ENCODE data around the gene GALNTL6.
"Not testable (repeated sequence)": the region's sequence is repeated elsewhere in the genome, so short reads cannot be mapped to it uniquely, and the experiment has no call there.

Gene GALNTL6

GRCh38 chr4:172691552-172691951, 878.3 kb downstream of the GALNTL6 start:
- DNase-seq, result no peak

GRCh38 chr4:172692701-172693100, 879.5 kb downstream of the GALNTL6 start:
- no peak for DNase-seq

GRCh38 chr4:172698256-172698655, 885.1 kb downstream of the GALNTL6 start:
- no peak for DNase-seq

GRCh38 chr4:172705565-172705964, 892.4 kb downstream of the GALNTL6 start:
- DNase-seq, result no peak

- no peak for DNase-seq
Observed at GRCh38 chr4:172706000-172706399, 892.8 kb downstream of the GALNTL6 start.

GRCh38 chr4:172707622-172708021, 894.4 kb downstream of the GALNTL6 start:
- DNase-seq, result no peak

GRCh38 chr4:172708184-172708583, 895.0 kb downstream of the GALNTL6 start:
- no peak for DNase-seq

GRCh38 chr4:172709376-172709775, 896.2 kb downstream of the GALNTL6 start:
- DNase-seq, result no peak

GRCh38 chr4:172716291-172716690, 903.1 kb downstream of the GALNTL6 start:
- no peak for DNase-seq

- DNase-seq, result no peak
Observed at GRCh38 chr4:172721659-172722058, 908.5 kb downstream of the GALNTL6 start.

GRCh38 chr4:172725581-172725980, 912.4 kb downstream of the GALNTL6 start:
- DNase-seq, result no peak

- no peak for DNase-seq
Observed at GRCh38 chr4:172726001-172726423, 912.8 kb downstream of the GALNTL6 start.

- no peak for DNase-seq
Observed at GRCh38 chr4:172727631-172728030, 914.4 kb downstream of the GALNTL6 start.

- DNase-seq, result not testable (repeated sequence)
Observed at GRCh38 chr4:172733645-172734044, 920.4 kb downstream of the GALNTL6 start.

GRCh38 chr4:172734555-172734954, 921.4 kb downstream of the GALNTL6 start:
- DNase-seq, result no peak

- no peak for DNase-seq
Observed at GRCh38 chr4:172736046-172736445, 922.8 kb downstream of the GALNTL6 start.

- no peak for DNase-seq
Observed at GRCh38 chr4:172740434-172740833, 927.2 kb downstream of the GALNTL6 start.

- DNase-seq, result no peak
Observed at GRCh38 chr4:172750910-172751309, 937.7 kb downstream of the GALNTL6 start.

GRCh38 chr4:172751550-172751949, 938.3 kb downstream of the GALNTL6 start:
- DNase-seq, result no peak

GRCh38 chr4:172758586-172759340, 945.6 kb downstream of the GALNTL6 start:
- DNase-seq, result no peak

GRCh38 chr4:172760512-172760911, 947.3 kb downstream of the GALNTL6 start:
- DNase-seq, result no peak

GRCh38 chr4:172762895-172763294, 949.7 kb downstream of the GALNTL6 start:
- no peak for DNase-seq

GRCh38 chr4:172770787-172771186, 957.6 kb downstream of the GALNTL6 start:
- no peak for DNase-seq

- no peak for DNase-seq
Observed at GRCh38 chr4:172772781-172773180, 959.6 kb downstream of the GALNTL6 start.

- DNase-seq, result no peak
Observed at GRCh38 chr4:172776203-172776861, 963.1 kb downstream of the GALNTL6 start.

Data from NCI-H1092 (cell line).